H7 (cell line): Measurements from ENCODE around the gene PLCB4. TPM values are rescaled to one million over a fixed set of nuclear protein-coding genes. Genes with fewer than 3 reads are reported as not detected.

Experiments used
- DNase-seq: peaks from one replicate; pipeline ENCODE4 v3.0.0; 2012
- H3K27me3 ChIP-seq: 2 replicates; pipeline ENCODE4 v1.6.0; 2011; ENCODE audit warnings: mild to moderate bottlenecking, low read length; ENCODE audit not compliant: control insufficient read depth, insufficient read depth
- H3K36me3 ChIP-seq: replicated peaks from 2 replicates; pipeline ENCODE4 v1.5.1; 2011; ENCODE audit warnings: low read length; ENCODE audit not compliant: control insufficient read depth, insufficient read depth
- H3K4me3 ChIP-seq: 2 replicates; pipeline ENCODE4 v1.5.1; 2011; ENCODE audit warnings: low read depth, mild to moderate bottlenecking, control low read depth, low read length, moderate library complexity; ENCODE audit not compliant: insufficient read depth
- total RNA-seq: library from RNA; depleted of rRNA; stranded (reverse); fragments of >200 nt; shearing (Covaris generic); gene quantifications from 2 replicates; pipeline ENCODE4 v1.2.3, GENCODE V29; 2014; rRNA removed

PLCB4 gene
- total RNA-seq, result 3.4 and 4.7 TPM in 2 replicates

- peak; percentile 85 for DNase-seq
- Histone ChIP-seq H3K27me3 (no peaks in the 10 kb centered on the region), H3K4me3 (peak within 1 kb of the TSS; percentile 94), H3K36me3 (no peaks in the 10 kb centered on the region)
Observed at GRCh38 chr20:9068841-9069663, at the start of gene PLCB4. Gene PLCB4, plus strand, starts transcription at chr20:9069087. Its CDS starts 238,728 bp downstream, at chr20:9307815.

GRCh38 chr20:9019833-9020232 lies 49.1 kb upstream of the PLCB4 start:
- no peaks in the 10 kb centered on the region for H3K36me3 ChIP-seq
- no peak overlapping the region for H3K4me3 ChIP-seq
- DNase-seq, result no peak
- H3K27me3 ChIP-seq, result no peaks in the 10 kb centered on the region

- Histone ChIP-seq H3K36me3 (no peaks in the 10 kb centered on the region), H3K27me3 (no peaks in the 10 kb centered on the region), H3K4me3 (no peak overlapping the region)
- no peak for DNase-seq
Observed at GRCh38 chr20:9021216-9021615, 47.7 kb upstream of the PLCB4 start.

- DNase-seq, result peak; percentile 36
- H3K36me3 ChIP-seq, result no peaks in the 10 kb centered on the region
- no peak overlapping the region for H3K4me3 ChIP-seq
- H3K27me3 ChIP-seq, result no peaks in the 10 kb centered on the region
Observed at GRCh38 chr20:9021699-9022098, 47.2 kb upstream of the PLCB4 start.

- H3K4me3 ChIP-seq, result no peak overlapping the region
- no peak for DNase-seq
- no peaks in the 10 kb centered on the region for H3K27me3 ChIP-seq
- H3K36me3 ChIP-seq, result no peaks in the 10 kb centered on the region
Observed at GRCh38 chr20:9022376-9022775, 46.5 kb upstream of the PLCB4 start.

- Histone ChIP-seq H3K4me3 (no peak overlapping the region), H3K27me3 (no peaks in the 10 kb centered on the region), H3K36me3 (no peaks in the 10 kb centered on the region)
- DNase-seq, result no peak
Observed at GRCh38 chr20:9024606-9025005, 44.3 kb upstream of the PLCB4 start.

GRCh38 chr20:9025011-9025410 lies 43.9 kb upstream of the PLCB4 start:
- DNase-seq, result no peak
- Histone ChIP-seq H3K27me3 (no peaks in the 10 kb centered on the region), H3K4me3 (no peak overlapping the region), H3K36me3 (no peaks in the 10 kb centered on the region)

GRCh38 chr20:9025643-9026042 lies 43.2 kb upstream of the PLCB4 start:
- Histone ChIP-seq H3K27me3 (no peaks in the 10 kb centered on the region), H3K4me3 (no peak overlapping the region), H3K36me3 (no peaks in the 10 kb centered on the region)
- DNase-seq, result no peak

- H3K27me3 ChIP-seq, result no peaks in the 10 kb centered on the region
- DNase-seq, result no peak
- no peaks in the 10 kb centered on the region for H3K36me3 ChIP-seq
- H3K4me3 ChIP-seq, result no peak overlapping the region
Observed at GRCh38 chr20:9027626-9028025, 41.3 kb upstream of the PLCB4 start.

- Histone ChIP-seq H3K4me3 (no peak overlapping the region), H3K27me3 (no peaks in the 10 kb centered on the region), H3K36me3 (no peaks in the 10 kb centered on the region)
- no peak for DNase-seq
Observed at GRCh38 chr20:9028419-9028818, 40.5 kb upstream of the PLCB4 start.

GRCh38 chr20:9031991-9032390 lies 36.9 kb upstream of the PLCB4 start:
- Histone ChIP-seq H3K27me3 (no peaks in the 10 kb centered on the region), H3K4me3 (no peak overlapping the region), H3K36me3 (no peaks in the 10 kb centered on the region)
- no peak for DNase-seq

- Histone ChIP-seq H3K27me3 (no peaks in the 10 kb centered on the region), H3K36me3 (no peaks in the 10 kb centered on the region), H3K4me3 (no peak overlapping the region)
- DNase-seq, result no peak
Observed at GRCh38 chr20:9032758-9033157, 36.1 kb upstream of the PLCB4 start.

- Histone ChIP-seq H3K4me3 (no peak overlapping the region), H3K27me3 (no peaks in the 10 kb centered on the region), H3K36me3 (no peaks in the 10 kb centered on the region)
- DNase-seq, result no peak
Observed at GRCh38 chr20:9035126-9035525, 33.8 kb upstream of the PLCB4 start.

GRCh38 chr20:9036593-9036992 lies 32.3 kb upstream of the PLCB4 start:
- no peak for DNase-seq
- Histone ChIP-seq H3K36me3 (no peaks in the 10 kb centered on the region), H3K4me3 (no peak overlapping the region), H3K27me3 (no peaks in the 10 kb centered on the region)

- Histone ChIP-seq H3K4me3 (no peak overlapping the region), H3K27me3 (no peaks in the 10 kb centered on the region), H3K36me3 (no peaks in the 10 kb centered on the region)
- DNase-seq, result no peak
Observed at GRCh38 chr20:9038791-9039535, 29.9 kb upstream of the PLCB4 start.
